GM21528 (cell line): ENCODE results near the gene LOC101059915.
A peak's percentile ranks its signal among the peaks of the same experiment; 100 is the strongest.

Source experiments
- ATAC-seq: cut with Tn5 transposase; IDR thresholded peaks from one replicate; pipeline ENCODE4 v1.9.1; 2021; ENCODE audit warnings: mild to moderate bottlenecking, moderate library complexity; ENCODE audit not compliant: unreplicated experiment, low FRiP score

The LOC101059915 gene

DNA sequence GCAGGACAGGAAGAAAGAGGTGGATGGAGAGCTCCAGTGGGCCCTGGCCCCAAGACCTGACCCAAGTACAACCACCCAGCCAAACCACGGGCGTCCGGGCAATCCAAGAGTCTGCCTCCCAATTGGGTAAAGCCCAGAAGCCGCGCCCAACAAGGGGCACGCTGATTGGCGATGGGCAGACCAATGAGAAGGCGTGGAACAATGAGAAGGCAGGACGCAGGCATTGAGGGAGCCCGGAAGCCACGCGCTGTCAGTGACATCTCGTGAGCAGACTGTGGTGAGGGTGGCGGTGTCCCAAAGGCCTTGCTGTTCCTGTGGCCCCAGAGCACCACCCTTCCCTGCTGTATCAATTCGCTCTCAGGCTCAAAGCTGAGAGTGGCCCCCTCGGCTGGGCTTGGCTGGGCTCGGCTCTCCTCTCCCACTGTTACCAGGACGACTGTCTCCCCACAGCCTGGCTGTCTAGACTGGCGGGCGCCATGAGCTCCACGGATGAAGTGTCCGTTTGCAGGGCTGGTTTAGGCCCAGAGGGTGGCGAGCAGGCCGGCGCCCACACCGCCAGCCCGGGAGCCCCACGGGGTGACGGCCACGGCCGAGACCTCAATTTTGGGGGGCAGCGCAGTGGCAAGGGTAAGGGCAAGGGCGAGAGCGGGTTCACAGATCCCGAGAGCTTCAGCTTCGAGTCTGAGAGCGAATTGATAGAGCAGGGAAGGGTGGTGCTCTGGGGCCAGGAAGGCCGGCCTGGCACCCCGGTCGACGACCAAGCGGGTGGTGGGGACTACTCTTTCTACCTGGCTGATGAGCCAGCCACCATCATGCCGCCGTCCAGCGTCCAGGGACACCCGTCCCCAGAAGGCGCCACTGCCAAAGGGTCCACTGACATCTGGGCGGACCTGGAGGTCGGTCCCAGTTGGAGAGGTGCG, at the start of gene LOC101059915:
Gene LOC101059915, plus strand, starts transcription at position 219 of the 920 bp plus-strand sequence.
- ATAC-seq: no peak

DNA sequence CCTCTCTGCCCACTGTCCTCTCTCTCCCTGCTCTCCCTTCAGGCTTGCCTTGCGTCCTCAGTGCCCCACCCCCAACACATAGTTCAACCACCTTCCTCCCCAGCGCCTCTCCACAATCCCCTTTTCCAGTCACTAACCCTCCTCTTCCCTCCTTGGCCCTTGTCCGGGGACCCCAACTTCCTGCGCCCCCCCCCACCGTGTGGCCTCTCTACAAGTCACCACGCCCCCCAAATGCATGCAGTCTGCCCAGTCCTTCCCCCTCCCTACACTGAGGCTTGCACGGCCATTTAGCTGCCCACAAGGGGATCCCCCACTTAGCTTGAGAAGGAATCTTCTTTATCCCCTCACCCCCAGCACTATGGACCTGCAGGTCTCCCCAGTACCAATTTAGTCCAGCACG, 49.6 kb upstream of the LOC101059915 start:
- no peak for ATAC-seq

GRCh38 chrX:71618303-71618721, 49.0 kb upstream of the LOC101059915 start, which contains the start of gene CXCR3:
CXCR3 (minus strand) TSS chrX:71618511; CDS start chrX:71618449, 62 bp downstream.
- peak; percentile 61 for ATAC-seq

GRCh38 chrX:71618787-71619186, 48.6 kb upstream of the LOC101059915 start:
- ATAC-seq: no peak

DNA sequence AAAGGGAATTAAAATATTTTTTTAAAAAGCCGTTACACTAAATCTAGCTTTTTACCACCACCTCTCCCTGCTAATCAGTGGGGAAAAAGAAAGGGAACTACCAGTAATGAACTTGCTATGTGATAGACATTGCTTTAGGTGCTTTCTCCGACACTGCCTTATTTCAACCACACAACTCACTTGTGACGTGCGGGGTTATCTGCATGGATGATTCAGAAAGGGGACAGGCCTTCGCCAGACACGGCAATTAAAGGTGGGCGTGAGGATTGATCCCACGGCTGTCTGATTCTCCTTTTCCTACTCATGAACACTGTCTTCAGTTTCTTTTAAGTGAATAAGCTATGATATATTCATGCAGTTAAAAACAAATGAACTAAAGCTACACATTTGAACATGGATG, 48.2 kb upstream of the LOC101059915 start:
- no peak for ATAC-seq

DNA sequence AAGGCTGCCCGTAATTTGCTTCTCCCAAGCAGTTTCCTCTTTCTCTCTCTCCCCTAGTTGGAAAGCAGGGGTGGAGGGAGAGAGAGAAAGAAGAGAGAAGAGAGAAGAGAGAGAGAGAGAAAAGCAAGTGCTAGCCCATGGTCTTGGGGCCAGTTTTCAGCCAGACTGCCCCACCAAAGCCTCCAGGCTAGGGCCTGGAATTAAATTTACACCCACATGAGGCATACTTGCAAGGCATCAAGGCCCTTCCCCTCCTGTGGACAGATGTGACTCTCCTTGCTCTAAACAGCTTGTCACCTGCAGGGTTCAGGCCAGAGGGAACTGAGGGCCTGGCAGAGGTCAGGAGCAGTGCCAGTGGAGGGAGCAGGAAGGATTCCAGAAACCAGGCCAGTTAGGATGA, 47.4 kb upstream of the LOC101059915 start:
- no peak for ATAC-seq

DNA sequence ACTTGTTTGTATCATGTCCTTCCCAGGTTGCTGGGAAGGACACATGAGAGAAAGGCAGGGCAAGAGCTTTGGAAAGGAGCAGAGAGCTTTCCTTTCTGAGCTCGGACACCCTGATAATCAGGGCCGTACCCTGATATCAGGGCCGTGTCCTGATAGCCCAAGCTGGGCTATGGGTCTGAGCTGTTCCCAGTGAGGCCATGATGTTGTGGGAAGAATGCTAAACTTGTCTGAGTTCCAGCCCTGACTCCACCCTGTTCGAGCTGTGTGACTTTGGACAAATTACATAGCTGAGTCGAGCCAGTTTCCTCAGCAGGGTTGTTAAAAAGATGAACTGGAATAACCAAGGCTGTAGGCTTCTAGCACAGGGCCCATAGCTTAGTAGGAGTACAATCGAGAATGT, 45.7 kb upstream of the LOC101059915 start:
- ATAC-seq: no peak

- ATAC-seq: peak; percentile 4
These were observed 45.2 kb upstream of the LOC101059915 start for GRCh38 chrX:71622032-71622575.

GRCh38 chrX:71622576-71623450, 44.5 kb upstream of the LOC101059915 start:
- ATAC-seq: peak; percentile 54

DNA sequence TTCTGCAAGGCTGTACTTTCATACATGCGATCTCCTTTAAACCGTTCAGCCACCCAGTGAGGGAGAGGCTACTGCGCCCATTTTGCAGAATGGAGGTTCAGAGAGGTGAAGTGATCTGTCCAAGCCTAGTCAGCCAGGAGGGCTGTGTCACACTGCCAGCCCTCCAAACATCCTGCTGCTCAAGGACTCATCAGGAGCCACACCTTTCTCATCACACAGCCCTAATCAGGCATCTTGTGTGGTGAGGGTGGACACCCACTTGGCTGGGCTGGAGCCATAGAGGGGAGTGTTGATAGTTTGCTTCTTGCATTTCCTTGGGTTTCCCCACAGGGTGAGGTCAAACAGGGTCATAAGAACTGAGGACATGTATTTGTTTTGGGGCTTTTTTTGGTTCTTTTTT, 43.6 kb upstream of the LOC101059915 start:
- no peak for ATAC-seq

DNA sequence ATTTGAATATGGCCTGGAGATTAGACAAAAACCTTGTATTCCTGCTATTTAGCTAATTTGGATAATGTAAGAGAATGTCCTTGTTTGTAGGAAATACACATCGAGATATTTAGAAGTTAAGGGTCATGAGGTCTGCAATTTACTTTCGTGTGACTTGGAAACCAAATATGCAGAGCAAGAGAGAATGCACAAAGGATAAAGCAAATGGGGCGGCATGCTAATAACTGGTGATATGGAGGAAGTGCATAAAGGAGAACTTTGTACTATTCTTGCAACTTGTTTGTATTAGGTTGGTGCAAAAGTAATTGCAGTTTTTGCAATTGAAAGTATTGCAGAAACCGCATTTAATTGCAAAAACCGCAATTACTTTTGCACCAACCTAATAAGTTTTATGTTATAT, 41.9 kb upstream of the LOC101059915 start:
- no peak for ATAC-seq

- ATAC-seq: no peak
These were observed 40.8 kb upstream of the LOC101059915 start for GRCh38 chrX:71626576-71626975.

DNA sequence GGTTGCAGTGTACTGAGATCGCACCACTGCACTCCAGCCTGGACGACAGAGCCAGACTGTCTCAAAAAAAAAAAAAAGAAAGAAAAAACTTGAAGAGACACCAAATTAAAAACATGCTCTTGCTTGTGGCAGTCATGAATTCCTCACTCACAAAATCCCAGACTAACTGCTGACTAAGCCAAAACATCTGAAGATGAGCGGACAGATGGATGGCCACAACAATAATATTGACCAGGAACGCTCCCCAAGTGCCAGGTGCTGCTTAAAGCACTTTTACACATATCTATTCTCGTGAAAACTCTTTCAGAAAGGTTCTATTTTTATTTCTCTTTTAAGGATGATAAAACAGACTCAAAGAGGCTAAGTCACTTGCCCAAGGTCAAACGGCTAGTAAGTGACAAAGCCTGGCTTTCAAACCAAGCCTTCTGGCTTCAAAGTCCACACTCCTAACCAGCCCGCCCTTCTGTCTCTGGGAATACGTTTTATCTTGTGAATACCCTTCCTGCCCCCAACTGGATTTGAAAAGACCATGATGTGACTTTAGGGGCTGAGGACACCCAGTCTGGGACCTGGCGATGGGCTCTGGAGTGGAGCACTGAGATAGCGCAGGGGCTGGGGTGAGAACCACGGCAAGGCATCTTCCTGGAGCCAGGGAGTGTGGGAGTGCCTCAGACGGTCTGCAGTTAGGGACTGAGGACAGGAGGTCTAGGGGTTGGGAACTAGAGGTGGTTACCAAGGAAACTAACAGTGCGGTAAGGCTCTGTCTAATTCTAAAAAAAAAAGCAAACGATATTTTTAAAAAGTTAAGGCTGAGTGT, 39.5 kb upstream of the LOC101059915 start:
- ATAC-seq: no peak

- peak; percentile 81 for ATAC-seq
These were observed 37.9 kb upstream of the LOC101059915 start for GRCh38 chrX:71629467-71629866.

DNA sequence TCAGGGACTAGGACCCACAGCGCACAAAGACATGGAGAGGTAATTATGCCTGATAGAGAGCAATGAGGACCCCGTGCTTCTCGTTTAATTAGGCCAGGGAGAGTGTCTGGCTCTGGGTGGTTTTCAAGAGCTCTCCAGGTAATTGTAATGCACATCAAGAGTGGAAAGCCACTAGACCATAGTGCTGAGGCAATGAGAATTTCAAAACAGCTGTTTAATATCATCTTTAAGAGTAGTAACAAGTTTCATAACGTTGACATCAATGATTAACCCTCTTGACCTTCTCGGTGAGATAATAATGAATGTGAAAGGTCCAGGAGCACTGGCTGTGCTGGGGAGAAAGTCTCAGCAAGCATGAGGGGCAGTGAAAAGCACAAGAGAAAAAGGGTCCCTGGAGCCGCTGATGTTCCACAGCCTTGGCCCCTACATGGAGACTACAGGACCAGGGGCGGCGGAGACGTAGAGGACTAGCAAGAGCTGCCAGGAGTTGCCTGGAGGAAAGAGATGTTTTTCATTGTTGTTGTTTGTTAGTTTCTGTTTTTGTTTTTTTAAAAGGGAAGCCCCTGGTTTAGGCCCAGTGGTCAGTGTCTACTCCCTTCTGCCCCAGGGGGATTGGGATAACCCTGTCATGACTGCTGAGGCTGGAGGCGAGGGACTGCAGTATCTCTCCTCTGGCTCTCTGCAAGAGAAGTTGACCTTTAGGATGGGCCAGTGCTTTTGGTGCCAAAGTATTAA, 34.3 kb upstream of the LOC101059915 start:
- no peak for ATAC-seq

DNA sequence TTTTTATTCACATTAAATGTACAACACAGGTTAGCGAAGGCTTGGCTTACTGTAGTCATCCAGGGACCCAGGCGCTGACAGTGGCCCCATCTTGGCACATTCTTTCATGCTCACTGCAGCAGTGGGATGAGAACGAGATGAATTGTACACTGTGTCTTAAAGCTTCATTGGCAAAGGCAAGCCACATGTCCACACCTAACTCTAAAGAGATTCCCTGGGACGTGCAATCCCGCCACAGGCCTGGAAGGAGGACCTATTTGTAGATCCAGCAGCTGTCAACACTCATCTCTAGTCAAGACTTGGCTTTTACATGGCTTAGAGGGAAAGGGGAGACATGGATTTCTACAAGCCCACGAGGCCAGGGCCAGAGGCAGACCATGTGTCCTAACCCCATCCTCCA, 33.0 kb upstream of the LOC101059915 start:
- no peak for ATAC-seq

DNA sequence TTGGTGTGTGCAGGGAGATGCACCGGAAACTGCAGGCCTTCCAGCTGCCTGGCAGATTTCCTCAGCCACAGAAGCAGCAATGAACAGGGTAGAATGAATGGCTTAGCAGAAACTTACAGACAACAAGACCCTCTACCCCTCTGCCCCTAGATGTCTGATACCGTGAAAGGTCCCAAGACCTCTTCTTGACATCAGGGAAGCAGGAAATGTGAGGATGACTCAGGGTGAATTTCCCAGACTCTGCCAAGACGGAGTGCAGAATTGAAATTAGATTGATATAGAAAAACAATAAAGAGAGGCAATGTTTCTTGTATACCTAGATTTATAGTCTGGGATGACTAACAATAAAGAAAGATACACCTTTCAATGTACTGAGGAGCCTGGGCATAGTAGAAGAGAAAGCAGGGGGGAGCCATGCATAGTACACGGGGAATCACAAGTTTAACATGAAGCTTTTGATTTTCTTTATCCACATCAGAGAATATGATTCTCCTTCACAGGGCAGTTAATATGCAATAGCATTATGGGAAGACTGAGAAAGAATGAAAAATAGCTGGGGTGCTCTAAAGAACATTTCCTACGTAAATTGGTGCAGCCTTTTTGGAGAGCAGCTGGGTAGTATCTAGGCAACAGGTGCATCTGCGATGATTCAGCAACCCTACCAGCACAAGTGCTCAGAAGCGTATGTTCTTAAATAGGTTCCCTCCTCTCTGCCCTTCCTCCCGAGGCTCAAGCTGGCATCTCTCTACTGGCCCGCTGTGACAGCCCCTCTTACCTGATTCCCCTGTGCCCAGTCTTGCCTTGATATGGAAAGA, 30.7 kb upstream of the LOC101059915 start:
- ATAC-seq: no peak

GRCh38 chrX:71637253-71637618, 30.1 kb upstream of the LOC101059915 start:
- no peak for ATAC-seq

DNA sequence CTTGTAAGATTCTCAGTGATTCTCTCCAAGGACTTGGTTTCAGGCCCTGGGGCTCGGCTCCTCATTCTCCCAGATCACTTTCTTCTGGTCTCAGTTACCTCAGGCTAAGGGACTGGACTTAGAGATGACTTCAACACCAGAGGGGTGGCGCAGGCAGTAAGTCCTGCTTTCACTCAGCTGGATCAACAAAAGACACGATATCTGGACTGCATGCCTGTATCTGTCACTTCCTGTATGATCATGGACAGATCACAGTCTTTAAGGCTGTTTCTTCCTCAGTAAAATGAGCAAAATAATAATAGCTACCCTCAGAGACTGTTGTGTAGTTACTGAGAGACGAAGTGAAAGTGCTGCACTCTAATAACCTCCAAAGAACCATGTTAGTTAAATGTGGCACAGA, 29.5 kb upstream of the LOC101059915 start:
- peak; percentile 63 for ATAC-seq
